NCI-H460 (cell line): ENCODE data around the gene CSTF1. TPM values are rescaled to one million over a fixed set of nuclear protein-coding genes. Genes with fewer than 3 reads are reported as not detected.
"Not testable (repeated sequence)": the region's sequence is repeated elsewhere in the genome, so short reads cannot be mapped to it uniquely, and the experiment has no call there.

ENCODE experiments used
- DNase-seq: peaks from one replicate; pipeline ENCODE4 v3.0.0-alpha.2; 2016; ENCODE audit warnings: low read depth; ENCODE audit errors: extremely low read depth
- total RNA-seq: library from RNA; depleted of rRNA; stranded (reverse); fragments of >200 nt; shearing (Covaris generic); gene quantifications from 2 replicates; pipeline ENCODE4 v1.2.3, GENCODE V29; 2014

The CSTF1 gene
- total RNA-seq, 1 experiment from 2014 or later: 60.9 TPM

GRCh38 chr20:56403465-56403864 lies 11.0 kb downstream of the CSTF1 start:
- no peak for DNase-seq

GRCh38 chr20:56405356-56405755 lies 12.9 kb downstream of the CSTF1 start:
- not testable (repeated sequence) for DNase-seq

- no peak for DNase-seq
Measured at GRCh38 chr20:56406910-56407309, 14.5 kb downstream of the CSTF1 start.

GRCh38 chr20:56409521-56409920 lies 17.1 kb downstream of the CSTF1 start:
- no peak for DNase-seq

- DNase-seq: no peak
Measured at GRCh38 chr20:56409956-56410355, 17.5 kb downstream of the CSTF1 start.

- not testable (repeated sequence) for DNase-seq
Measured at GRCh38 chr20:56411287-56411686, 18.8 kb downstream of the CSTF1 start.

GRCh38 chr20:56411759-56412472 lies 19.5 kb downstream of the CSTF1 start, which contains the start of gene CASS4:
Gene CASS4, plus strand, starts transcription at chr20:56412260. Its CDS starts 199 bp downstream, at chr20:56412459.
- no peak for DNase-seq

- DNase-seq: no peak
Measured at GRCh38 chr20:56412473-56412790, 20.0 kb downstream of the CSTF1 start.

- no peak for DNase-seq
Measured at GRCh38 chr20:56412949-56413348, 20.5 kb downstream of the CSTF1 start.

GRCh38 chr20:56414842-56415765 lies 22.7 kb downstream of the CSTF1 start:
- DNase-seq: no peak

- no peak for DNase-seq
Measured at GRCh38 chr20:56417402-56417801, 25.0 kb downstream of the CSTF1 start.

GRCh38 chr20:56417911-56418310 lies 25.5 kb downstream of the CSTF1 start:
- no peak for DNase-seq

- DNase-seq: no peak
Measured at GRCh38 chr20:56418385-56418861, 26.0 kb downstream of the CSTF1 start.

- no peak for DNase-seq
Measured at GRCh38 chr20:56420028-56420427, 27.6 kb downstream of the CSTF1 start.

- no peak for DNase-seq
Measured at GRCh38 chr20:56420940-56421688, 28.7 kb downstream of the CSTF1 start.

GRCh38 chr20:56422076-56422823 lies 29.8 kb downstream of the CSTF1 start:
- no peak for DNase-seq

GRCh38 chr20:56422824-56423189 lies 30.4 kb downstream of the CSTF1 start:
- no peak for DNase-seq

GRCh38 chr20:56423211-56423610 lies 30.8 kb downstream of the CSTF1 start:
- no peak for DNase-seq

GRCh38 chr20:56423886-56424285 lies 31.4 kb downstream of the CSTF1 start:
- DNase-seq: no peak

GRCh38 chr20:56424931-56425330 lies 32.5 kb downstream of the CSTF1 start:
- DNase-seq: no peak
